Jurkat, Clone E6-1 (cell line): ENCODE results near the gene TBC1D2B. TPM values are rescaled to one million over a fixed set of nuclear protein-coding genes. Genes with fewer than 3 reads are reported as not detected.

ENCODE experiments used
- DNase-seq: peaks from one replicate; pipeline ENCODE4 v3.0.0-alpha.2; 2011; ENCODE audit warnings: low read depth, low spot score
- H3K4me3 ChIP-seq: 2 replicates; pipeline ENCODE4 v1.5.1; 2011; ENCODE audit warnings: mild to moderate bottlenecking, low read length, control low read depth, moderate library complexity
- polyA plus RNA-seq: library from polyadenylated mRNA; unstranded; fragments of >200 nt; gene quantifications from one replicate; pipeline ENCODE4 v1.2.1, GENCODE V29; 2012; ENCODE audit warnings: missing spikeins; ENCODE audit not compliant: insufficient read length, insufficient read depth

Gene TBC1D2B
- 27.6 TPM for polyA plus RNA-seq

- no peak for DNase-seq
- H3K4me3 ChIP-seq = peak within 1 kb of the TSS; percentile 94
Observed at GRCh38 chr15:78077053-78077870, at the start of gene TBC1D2B. Gene TBC1D2B (minus strand): TSS chr15:78077711. CDS start chr15:78077652, 59 bp downstream.

GRCh38 chr15:78125267-78125666 lies 47.8 kb upstream of the TBC1D2B start:
- H3K4me3 ChIP-seq = no peak overlapping the region

GRCh38 chr15:78120523-78120922 lies 43.0 kb upstream of the TBC1D2B start:
- DNase-seq = no peak

More at GRCh38 chr15:78125267-78125666, 47.8 kb upstream of the TBC1D2B start:
- no peak for DNase-seq

GRCh38 chr15:78112551-78112950 lies 35.0 kb upstream of the TBC1D2B start:
- no peak overlapping the region for H3K4me3 ChIP-seq
- DNase-seq = no peak

More at GRCh38 chr15:78120523-78120922, 43.0 kb upstream of the TBC1D2B start:
- no peak overlapping the region for H3K4me3 ChIP-seq

- H3K4me3 ChIP-seq = no peak overlapping the region
- no peak for DNase-seq
Observed at GRCh38 chr15:78111788-78112187, 34.3 kb upstream of the TBC1D2B start.

GRCh38 chr15:78110916-78111475 lies 33.5 kb upstream of the TBC1D2B start:
- no peak for DNase-seq
- H3K4me3 ChIP-seq = no peak overlapping the region

- no peak for DNase-seq
Observed at GRCh38 chr15:78110096-78110495, 32.6 kb upstream of the TBC1D2B start.

GRCh38 chr15:78109156-78109555 lies 31.6 kb upstream of the TBC1D2B start:
- H3K4me3 ChIP-seq = no peak overlapping the region
- DNase-seq = no peak

More at GRCh38 chr15:78110096-78110495, 32.6 kb upstream of the TBC1D2B start:
- no peak overlapping the region for H3K4me3 ChIP-seq

GRCh38 chr15:78108300-78109084 lies 31.0 kb upstream of the TBC1D2B start:
- H3K4me3 ChIP-seq = no peak overlapping the region
- peak; percentile 88 for DNase-seq

GRCh38 chr15:78107471-78107870 lies 30.0 kb upstream of the TBC1D2B start:
- H3K4me3 ChIP-seq = no peak overlapping the region
- no peak for DNase-seq

- H3K4me3 ChIP-seq = no peak overlapping the region
- no peak for DNase-seq
Observed at GRCh38 chr15:78105476-78106241, 28.1 kb upstream of the TBC1D2B start.

- H3K4me3 ChIP-seq = no peak overlapping the region
- DNase-seq = no peak
Observed at GRCh38 chr15:78104566-78105475, 27.3 kb upstream of the TBC1D2B start.

GRCh38 chr15:78104119-78104479 lies 26.6 kb upstream of the TBC1D2B start:
- DNase-seq = no peak
- H3K4me3 ChIP-seq = no peak overlapping the region

GRCh38 chr15:78103406-78104118 lies 26.1 kb upstream of the TBC1D2B start:
- peak; percentile 79 for DNase-seq
- H3K4me3 ChIP-seq = no peak overlapping the region

GRCh38 chr15:78102741-78103140 lies 25.2 kb upstream of the TBC1D2B start:
- no peak for DNase-seq
- H3K4me3 ChIP-seq = no peak overlapping the region

- no peak for DNase-seq
Observed at GRCh38 chr15:78102211-78102610, 24.7 kb upstream of the TBC1D2B start.

GRCh38 chr15:78101423-78102105 lies 24.1 kb upstream of the TBC1D2B start:
- no peak for DNase-seq
- H3K4me3 ChIP-seq = no peak overlapping the region

More at GRCh38 chr15:78102211-78102610, 24.7 kb upstream of the TBC1D2B start:
- no peak overlapping the region for H3K4me3 ChIP-seq
